Gastrocnemius medialis (tissue), 4 donors: ENCODE measurements around the gene EIF4E2.

Experiments used
- POLR2A ChIP-seq, 2 donors: fragments of 450-650 bp; IDR thresholded peaks; one replicate each; pipeline ENCODE4 v1.6.1; 2017; ENCODE audit warnings: antibody characterized with exemption in 2 of 2, mild to moderate bottlenecking in 2 of 2, moderate library complexity in 2 of 2
- TF ChIP-seq, protein P1 (sequence below), 5 experiments: fragments of 450-650 bp in 3 of 5; fragments of 200-600 bp in 2 of 5; sonication (generic) in 2 of 5; IDR thresholded peaks in 4 of 5; conservative IDR thresholded peaks in 1 of 5; 1 replicate in 4 of 5; 2 replicates in 1 of 5; pipeline ENCODE4 v1.5.1; 2016 to 2019; ENCODE audit warnings: antibody characterized with exemption in 5 of 5, mild to moderate bottlenecking in 3 of 5, moderate library complexity in 3 of 5

GRCh38 chr2:232571026-232571474 lies 20.6 kb downstream of the EIF4E2 start:
- TF ChIP-seq, protein P1, sequence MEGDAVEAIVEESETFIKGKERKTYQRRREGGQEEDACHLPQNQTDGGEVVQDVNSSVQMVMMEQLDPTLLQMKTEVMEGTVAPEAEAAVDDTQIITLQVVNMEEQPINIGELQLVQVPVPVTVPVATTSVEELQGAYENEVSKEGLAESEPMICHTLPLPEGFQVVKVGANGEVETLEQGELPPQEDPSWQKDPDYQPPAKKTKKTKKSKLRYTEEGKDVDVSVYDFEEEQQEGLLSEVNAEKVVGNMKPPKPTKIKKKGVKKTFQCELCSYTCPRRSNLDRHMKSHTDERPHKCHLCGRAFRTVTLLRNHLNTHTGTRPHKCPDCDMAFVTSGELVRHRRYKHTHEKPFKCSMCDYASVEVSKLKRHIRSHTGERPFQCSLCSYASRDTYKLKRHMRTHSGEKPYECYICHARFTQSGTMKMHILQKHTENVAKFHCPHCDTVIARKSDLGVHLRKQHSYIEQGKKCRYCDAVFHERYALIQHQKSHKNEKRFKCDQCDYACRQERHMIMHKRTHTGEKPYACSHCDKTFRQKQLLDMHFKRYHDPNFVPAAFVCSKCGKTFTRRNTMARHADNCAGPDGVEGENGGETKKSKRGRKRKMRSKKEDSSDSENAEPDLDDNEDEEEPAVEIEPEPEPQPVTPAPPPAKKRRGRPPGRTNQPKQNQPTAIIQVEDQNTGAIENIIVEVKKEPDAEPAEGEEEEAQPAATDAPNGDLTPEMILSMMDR (IDR thresholded peaks at IDR 0.05 in 4 of 5, conservative IDR thresholded peaks at IDR 0.05 in 1 of 5) = no peak
- no peak for TF ChIP-seq POLR2A (IDR thresholded peaks at IDR 0.05)
